CD14-positive monocyte (primary cell): ENCODE data around the gene SUFU. TPM values are rescaled to one million over a fixed set of nuclear protein-coding genes. Genes with fewer than 3 reads are reported as not detected.

Experiments used
- DNase-seq, 3 donors: peaks; one replicate each; pipeline ENCODE4 v3.0.0-alpha.2; 2011 to 2022
- H2AFZ ChIP-seq: 2 replicates; pipeline ENCODE4 v1.6.0; 2012; ENCODE audit warnings: mild to moderate bottlenecking, low read depth, low read length, inconsistent platforms; ENCODE audit not compliant: insufficient read depth, poor library complexity, severe bottlenecking
- H3K27ac ChIP-seq, 2 donors: 1 replicate in 1 of 2; 2 replicates in 1 of 2; pipeline ENCODE4 v1.5.1; 2012 to 2013; ENCODE audit warnings: low read length in 2 of 2, control low read depth in 1 of 2, inconsistent platforms in 1 of 2, low read depth in 1 of 2, mild to moderate bottlenecking in 1 of 2
- H3K27me3 ChIP-seq, 2 donors: one replicate each; pipeline versions ENCODE4 v1.6.0 to v1.6.1; 2011 to 2013; ENCODE audit warnings: low read length in 2 of 2; ENCODE audit not compliant: control insufficient read depth in 2 of 2, insufficient read depth in 2 of 2
- H3K36me3 ChIP-seq, 2 donors: replicated peaks in 1 of 2; 1 replicate in 1 of 2; 2 replicates in 1 of 2; pipeline versions ENCODE4 v1.5.1 to v1.6.1; 2012 to 2013; ENCODE audit warnings: low read length in 2 of 2, control low read depth in 1 of 2, inconsistent platforms in 1 of 2, mild to moderate bottlenecking in 1 of 2; ENCODE audit not compliant: insufficient read depth in 2 of 2, control insufficient read depth in 1 of 2
- H3K4me1 ChIP-seq, 2 donors: 1 replicate in 1 of 2; 2 replicates in 1 of 2; pipeline versions ENCODE4 v1.5.1 to v1.6.1; 2012 to 2013; ENCODE audit warnings: low read length in 2 of 2, control low read depth in 1 of 2, inconsistent platforms in 1 of 2, mild to moderate bottlenecking in 1 of 2, moderate library complexity in 1 of 2; ENCODE audit not compliant: insufficient read depth in 2 of 2, control insufficient read depth in 1 of 2
- H3K4me2 ChIP-seq: replicated peaks from 2 replicates; pipeline ENCODE3; 2012; ENCODE audit warnings: low read length, moderate library complexity, mild to moderate bottlenecking; ENCODE audit not compliant: poor library complexity, severe bottlenecking; ENCODE audit errors: extremely low read depth
- H3K4me3 ChIP-seq, 3 experiments: fragments of 200-600 bp in 1 of 3; sonication (generic) in 1 of 3; replicated peaks in 1 of 3; 1 replicate in 2 of 3; 2 replicates in 1 of 3; pipeline ENCODE4 v1.5.1; 2011 to 2013; ENCODE audit warnings: low read length in 3 of 3, mild to moderate bottlenecking in 3 of 3, control low read depth in 2 of 3, low read depth in 2 of 3, inconsistent platforms in 1 of 3, moderate library complexity in 1 of 3
- H3K79me2 ChIP-seq: 2 replicates; pipeline ENCODE4 v1.6.0; 2012; ENCODE audit warnings: mild to moderate bottlenecking, control low read depth, inconsistent platforms, low read length, moderate library complexity; ENCODE audit not compliant: insufficient read depth
- H3K9ac ChIP-seq: 2 replicates; pipeline ENCODE4 v1.6.0; 2017; ENCODE audit warnings: low read length, mild to moderate bottlenecking; ENCODE audit not compliant: insufficient read depth, poor library complexity, severe bottlenecking
- H3K9me3 ChIP-seq, 2 donors: replicated peaks in 1 of 2; 1 replicate in 1 of 2; 2 replicates in 1 of 2; pipeline versions ENCODE4 v1.5.1 to v1.6.1; 2012 to 2013; ENCODE audit warnings: low read length in 2 of 2, control low read depth in 1 of 2; ENCODE audit not compliant: control insufficient read depth in 1 of 2, insufficient read depth in 1 of 2
- H4K20me1 ChIP-seq: 2 replicates; pipeline ENCODE4 v1.6.0; 2012; ENCODE audit warnings: mild to moderate bottlenecking, low read length, control low read depth, moderate library complexity; ENCODE audit not compliant: insufficient read depth
- H3K27ac Mint-ChIP-seq, 7 donors: one replicate each; pipeline ENCODE4 v1.8.0; 2020; ENCODE audit warnings: mild to moderate bottlenecking in 7 of 7, mixed read lengths in 7 of 7, moderate library complexity in 6 of 7, inconsistent platforms in 2 of 7
- H3K27me3 Mint-ChIP-seq, 3 donors: one replicate each; pipeline ENCODE4 v1.8.0; 2021 to 2022; ENCODE audit warnings: low read depth in 3 of 3, mild to moderate bottlenecking in 3 of 3, mixed read lengths in 3 of 3, moderate library complexity in 3 of 3, inconsistent platforms in 1 of 3
- H3K36me3 Mint-ChIP-seq, 2 donors: one replicate each; pipeline ENCODE4 v1.8.0; 2020; ENCODE audit warnings: mixed read lengths in 2 of 2, inconsistent platforms in 1 of 2, mild to moderate bottlenecking in 1 of 2
- H3K4me1 Mint-ChIP-seq: one replicate; pipeline ENCODE4 v1.8.0; 2020; ENCODE audit warnings: mild to moderate bottlenecking, mixed read lengths
- H3K4me3 Mint-ChIP-seq, 2 donors: one replicate each; pipeline ENCODE4 v1.8.0; 2020; ENCODE audit warnings: mild to moderate bottlenecking in 2 of 2, mixed read lengths in 2 of 2, moderate library complexity in 1 of 2
- H3K9me3 Mint-ChIP-seq, 7 donors: one replicate each; pipeline ENCODE4 v1.8.0; 2020 to 2022; ENCODE audit warnings: mixed read lengths in 7 of 7, mild to moderate bottlenecking in 6 of 7, moderate library complexity in 6 of 7, inconsistent platforms in 2 of 7
- CTCF ChIP-seq: fragments of 200-600 bp; IDR thresholded peaks from one replicate; pipeline ENCODE4 v1.8.0; 2022; ENCODE audit warnings: antibody characterized with exemption, mild to moderate bottlenecking
- WGBS: methylation state at CpG from one replicate; pipeline ENCODE4 v1.1.5; 2013; ENCODE audit warnings: missing lambda C conversion rate; ENCODE audit not compliant: insufficient coverage; 5-methylcytosine and 5-hydroxymethylcytosine counted together
- intact Hi-C, 2 donors: fragments of 100-400 bp; cut with micrococcal nuclease; formaldehyde crosslinking; loops; one replicate each; pipeline versions ENCODE4 v1.15.0 to v1.15.1; 2023
- polyA plus RNA-seq, 3 donors: library from polyadenylated mRNA; depleted of rRNA in 1 of 3; unstranded in 2 of 3; stranded (reverse) in 1 of 3; fragments of 300-500 nt in 2 of 3; fragments of >200 nt in 1 of 3; fragmentation: Illumina TruSeq in 2 of 3; gene quantifications; 1 replicate in 2 of 3; 2 replicates in 1 of 3; pipeline ENCODE4 v1.2.3, GENCODE V29; 2012 to 2021

Gene SUFU
- polyA plus RNA-seq, 3 donors = 3.2 to 10.0 (median 5.7) TPM

GRCh38 chr10:102579328-102579727, 75.6 kb downstream of the SUFU start:
- Mint-ChIP-seq H3K4me3 (no peak overlapping the region), H3K4me1 (peaks cover 28% of the 10 kb centered on the region), H3K9me3 (peaks cover 0 to 2% (median 0%) of the 10 kb centered on the region in 7 donors), H3K27ac (no peak overlapping the region), H3K36me3 (peaks cover 2 to 7% of the 10 kb centered on the region in 2 donors), H3K27me3 (peaks cover 0 to 2% (median 0%) of the 10 kb centered on the region in 3 donors)
- Histone ChIP-seq H3K9ac (peak overlapping the region; percentile 25), H3K36me3 (no peaks in the 10 kb centered on the region), H3K27me3 (no peaks in the 10 kb centered on the region), H3K79me2 (peaks cover 20% of the 10 kb centered on the region), H4K20me1 (peaks cover 80% of the 10 kb centered on the region), H3K9me3 (no peaks in the 10 kb centered on the region), H3K4me1 (peaks cover 19 to 21% of the 10 kb centered on the region in 2 donors), H3K4me2 (peak overlapping the region; percentile 0), H3K4me3 (no peak overlapping the region), H2AFZ (no peak overlapping the region), H3K27ac (no peak overlapping the region)
- no peak for DNase-seq
- intact Hi-C loops = loop anchor here in 1 of 2 donors (10.0 kb wide), 1 partner anchor 215 kb away; no protein-coding TSS in a partner anchor
- 18% methylated on average over 4 of the region's 7 CpGs for WGBS
- no peak for TF ChIP-seq CTCF

- no peak overlapping the region for H3K4me3 Mint-ChIP-seq
- no peak overlapping the region for H3K4me3 ChIP-seq
- no peak overlapping the region for H3K4me2 ChIP-seq
- H3K36me3 ChIP-seq = no peaks in the 10 kb centered on the region
- peaks cover 0 to 2% (median 0%) of the 10 kb centered on the region in 3 donors for H3K27me3 Mint-ChIP-seq
- peak overlapping the region in 3 of 7 donors; percentile 12 to 47 (median 41) for H3K27ac Mint-ChIP-seq
- H3K9me3 Mint-ChIP-seq = peaks cover 0 to 2% (median 0%) of the 10 kb centered on the region in 7 donors
- intact Hi-C loops = loop anchor here (5.0 to 10.0 kb wide), 2 partner anchors 78 to 185 kb away; partner anchors contain the start of genes ACTR1A (in 1 of the 2), NFKB2 (in 1 of the 2) and SUFU (in 1 of the 2)
- H2AFZ ChIP-seq = no peak overlapping the region
- H3K79me2 ChIP-seq = peaks cover 20% of the 10 kb centered on the region
- H3K27me3 ChIP-seq = no peaks in the 10 kb centered on the region
- H3K4me1 ChIP-seq = peaks cover 19 to 21% of the 10 kb centered on the region in 2 donors
- 11% methylated on average over 2 of the region's 4 CpGs for WGBS
- peak overlapping the region in 1 of 2 donors; percentile 37 for H3K27ac ChIP-seq
- peaks cover 28% of the 10 kb centered on the region for H3K4me1 Mint-ChIP-seq
- no peak overlapping the region for H3K9ac ChIP-seq
- peaks cover 86% of the 10 kb centered on the region for H4K20me1 ChIP-seq
- no peak for TF ChIP-seq CTCF
- H3K36me3 Mint-ChIP-seq = peaks cover 2 to 7% of the 10 kb centered on the region in 2 donors
- DNase-seq = no peak
- no peaks in the 10 kb centered on the region for H3K9me3 ChIP-seq
Measured at GRCh38 chr10:102580230-102580629, 76.5 kb downstream of the SUFU start.
